ENCODE results near the gene DNAJB4. TPM values are rescaled to one million over a fixed set of nuclear protein-coding genes. Genes with fewer than 3 reads are reported as not detected.
A peak's percentile ranks its signal among the peaks of the same experiment; 100 is the strongest.

The DNAJB4 gene
- total RNA-seq, 1 experiment from 2014 or later = 28.5 TPM

GRCh38 chr1:78036450-78036849, 31.7 kb downstream of the DNAJB4 start:
- no TSS peak for BruUV-seq (replicated peaks)
- CTCF ChIA-PET = no interaction called here
- no peak for DNase-seq (ENCODE audit: unreplicated experiment)
- no peak overlapping the region for H3K4me3 Mint-ChIP-seq (ENCODE audit: unreplicated experiment)
- no peaks in the 10 kb centered on the region for H3K36me3 Mint-ChIP-seq (ENCODE audit: insufficient read depth, unreplicated experiment)
- H3K27ac Mint-ChIP-seq (ENCODE audit: low read depth, unreplicated experiment) = no peak overlapping the region
- H3K9me3 Mint-ChIP-seq (ENCODE audit: unreplicated experiment) = no peaks in the 10 kb centered on the region
- H3K27me3 Mint-ChIP-seq (ENCODE audit: insufficient read depth, unreplicated experiment) = no peaks in the 10 kb centered on the region
- no peak for TF ChIP-seq CTCF (IDR thresholded peaks at IDR 0.05; ENCODE audit: unreplicated experiment)
- POLR2A ChIA-PET = interaction anchor here (1.0 to 1.5 kb wide), 2 partner anchors 9 to 58 kb away, joined by 3 to 4 read pairs; partner anchors contain the start of gene FUBP1
- intact Hi-C loops (cut with micrococcal nuclease) = no loop called here
- peaks cover 32% of the 10 kb centered on the region for H3K4me1 Mint-ChIP-seq (ENCODE audit: insufficient read depth, unreplicated experiment)

DNA sequence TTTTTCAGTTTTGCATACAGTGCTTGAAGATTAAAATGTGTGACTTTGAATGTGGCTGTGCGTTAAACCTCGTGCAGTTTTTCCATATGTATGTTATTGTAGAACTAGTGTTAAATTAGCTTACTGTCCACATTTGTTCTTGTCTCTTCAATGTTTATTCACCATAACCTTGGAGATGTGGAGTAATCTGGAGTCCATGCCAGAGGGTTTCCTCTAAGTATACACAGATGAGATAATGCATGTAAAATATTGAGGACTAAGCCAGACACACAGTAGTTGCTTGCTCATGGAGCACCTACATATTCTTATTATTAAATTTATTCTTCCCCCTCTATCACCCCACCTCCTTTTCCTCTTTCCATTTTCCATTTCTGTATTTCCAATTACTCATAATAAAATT, 33.3 kb downstream of the DNAJB4 start:
- ChIA-PET POLR2A (interaction anchor here (0.6 to 1.3 kb wide), 8 partner anchors 9 to 1699 kb away, joined by 3 to 5 read pairs (median 4); partner anchors contain the start of gene DNAJB4), CTCF (interaction anchor here (0.6 to 1.3 kb wide), 3 partner anchors 34 to 84 kb away, joined by 3 to 5 read pairs (median 4); partner anchors contain the start of gene DNAJB4)
- peak overlapping the region; percentile 52 for H3K27ac Mint-ChIP-seq (ENCODE audit: low read depth, unreplicated experiment)
- intact Hi-C loops (cut with micrococcal nuclease) = no loop called here
- no peaks in the 10 kb centered on the region for H3K9me3 Mint-ChIP-seq (ENCODE audit: unreplicated experiment)
- no peak for TF ChIP-seq CTCF (IDR thresholded peaks at IDR 0.05; ENCODE audit: unreplicated experiment)
- no peak overlapping the region for H3K4me3 Mint-ChIP-seq (ENCODE audit: unreplicated experiment)
- no peaks in the 10 kb centered on the region for H3K36me3 Mint-ChIP-seq (ENCODE audit: insufficient read depth, unreplicated experiment)
- no peaks in the 10 kb centered on the region for H3K27me3 Mint-ChIP-seq (ENCODE audit: insufficient read depth, unreplicated experiment)
- BruUV-seq (replicated peaks) = no TSS peak
- H3K4me1 Mint-ChIP-seq (ENCODE audit: insufficient read depth, unreplicated experiment) = peaks cover 29% of the 10 kb centered on the region
- peak; percentile 31 for DNase-seq (ENCODE audit: unreplicated experiment)

DNA sequence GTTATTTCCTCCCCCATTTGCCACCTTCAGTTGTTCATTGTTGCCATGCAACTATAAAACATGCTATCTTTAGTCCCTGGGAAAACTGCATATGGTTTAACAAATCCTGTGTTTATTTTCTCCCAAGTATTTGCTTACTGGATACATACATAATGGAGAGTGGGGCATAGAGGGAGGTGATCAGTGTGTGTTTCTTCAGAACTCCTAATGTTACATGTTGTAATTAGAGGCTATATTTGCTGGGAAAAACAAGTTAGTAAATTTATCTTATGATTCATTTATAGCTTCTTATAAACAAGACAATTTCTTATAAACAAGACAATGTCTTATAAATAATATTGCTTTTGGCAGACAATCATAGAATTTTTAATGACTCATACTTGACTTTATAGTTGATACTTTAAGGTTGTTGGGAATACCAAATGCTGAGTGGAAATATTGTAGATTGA, 33.8 kb downstream of the DNAJB4 start:
- no peaks in the 10 kb centered on the region for H3K36me3 Mint-ChIP-seq (ENCODE audit: insufficient read depth, unreplicated experiment)
- peak; percentile 67 for DNase-seq (ENCODE audit: unreplicated experiment)
- H3K27me3 Mint-ChIP-seq (ENCODE audit: insufficient read depth, unreplicated experiment) = no peaks in the 10 kb centered on the region
- no peak for TF ChIP-seq CTCF (IDR thresholded peaks at IDR 0.05; ENCODE audit: unreplicated experiment)
- intact Hi-C loops (cut with micrococcal nuclease) = no loop called here
- BruUV-seq (replicated peaks) = TSS peak; percentile 74
- H3K27ac Mint-ChIP-seq (ENCODE audit: low read depth, unreplicated experiment) = peak overlapping the region; percentile 52
- H3K4me3 Mint-ChIP-seq (ENCODE audit: unreplicated experiment) = no peak overlapping the region
- ChIA-PET POLR2A (interaction anchor here (0.6 to 1.3 kb wide), 7 partner anchors 9 to 1700 kb away, joined by 3 to 5 read pairs (median 3); partner anchors contain the start of gene DNAJB4), CTCF (interaction anchor here (1.2 kb wide), 1 partner anchor 75 kb away, joined by 5 read pairs; no protein-coding TSS in a partner anchor)
- H3K9me3 Mint-ChIP-seq (ENCODE audit: unreplicated experiment) = no peaks in the 10 kb centered on the region
- peaks cover 26% of the 10 kb centered on the region for H3K4me1 Mint-ChIP-seq (ENCODE audit: insufficient read depth, unreplicated experiment)

GRCh38 chr1:78040484-78041089, 35.8 kb downstream of the DNAJB4 start:
- ChIA-PET CTCF (no interaction called here), POLR2A (interaction anchor here (1.1 kb wide), 1 partner anchor 8 kb away, joined by 3 read pairs; no protein-coding TSS in a partner anchor)
- Mint-ChIP-seq H3K27me3 (ENCODE audit: insufficient read depth, unreplicated experiment) (no peaks in the 10 kb centered on the region), H3K27ac (ENCODE audit: low read depth, unreplicated experiment) (peak overlapping the region; percentile 29), H3K36me3 (ENCODE audit: insufficient read depth, unreplicated experiment) (peaks cover 4% of the 10 kb centered on the region), H3K9me3 (ENCODE audit: unreplicated experiment) (no peaks in the 10 kb centered on the region), H3K4me3 (ENCODE audit: unreplicated experiment) (no peak overlapping the region), H3K4me1 (ENCODE audit: insufficient read depth, unreplicated experiment) (peaks cover 15% of the 10 kb centered on the region)
- no peak for TF ChIP-seq CTCF (IDR thresholded peaks at IDR 0.05; ENCODE audit: unreplicated experiment)
- intact Hi-C loops (cut with micrococcal nuclease) = no loop called here
- DNase-seq (ENCODE audit: unreplicated experiment) = no peak
- BruUV-seq (replicated peaks) = no TSS peak
